Lung (tissue), 12 donors: ENCODE results near the gene SLC8A1. TPM values are rescaled to one million over a fixed set of nuclear protein-coding genes. Genes with fewer than 3 reads are reported as not detected.

Source experiments
- ATAC-seq: fragments of 200-7000 bp; cut with Tn5 transposase; one replicate; pipeline ENCODE4 v1.9.1; 2020; ENCODE audit warnings: moderate number of reproducible peaks; ENCODE audit not compliant: insufficient read depth, low FRiP score
- DNase-seq, 3 donors: peaks; one replicate each; pipeline ENCODE4 v3.0.0-alpha.2; 2013 to 2017
- H3K27ac ChIP-seq, 2 donors: one replicate each; pipeline ENCODE4 v1.5.1; 2013; ENCODE audit warnings: mild to moderate bottlenecking in 2 of 2, moderate library complexity in 2 of 2, control low read depth in 1 of 2, inconsistent platforms in 1 of 2, low read depth in 1 of 2, low read length in 1 of 2
- H3K27me3 ChIP-seq, 3 donors: one replicate each; pipeline ENCODE4 v1.5.1; 2013; ENCODE audit warnings: low read length in 2 of 3; ENCODE audit not compliant: control insufficient read depth in 3 of 3, insufficient read depth in 3 of 3
- H3K36me3 ChIP-seq, 4 donors: one replicate each; pipeline ENCODE4 v1.5.1; 2013; ENCODE audit warnings: low read length in 4 of 4, mild to moderate bottlenecking in 1 of 4, moderate library complexity in 1 of 4; ENCODE audit not compliant: control insufficient read depth in 4 of 4, insufficient read depth in 4 of 4
- H3K4me1 ChIP-seq, 5 donors: one replicate each; pipeline ENCODE4 v1.5.1; 2013; ENCODE audit warnings: low read length in 5 of 5, mild to moderate bottlenecking in 2 of 5, moderate library complexity in 1 of 5; ENCODE audit not compliant: control insufficient read depth in 5 of 5, insufficient read depth in 5 of 5
- H3K4me3 ChIP-seq: one replicate; pipeline ENCODE4 v1.5.1; 2013; ENCODE audit warnings: mild to moderate bottlenecking, control low read depth, moderate library complexity
- H3K9ac ChIP-seq, 2 donors: one replicate each; pipeline ENCODE4 v1.5.1; 2013; ENCODE audit warnings: low read length in 2 of 2, control low read depth in 1 of 2; ENCODE audit not compliant: insufficient read depth in 1 of 2
- H3K9me3 ChIP-seq, 4 donors: one replicate each; pipeline ENCODE4 v1.5.1; 2013; ENCODE audit warnings: low read length in 3 of 4, mild to moderate bottlenecking in 1 of 4, moderate library complexity in 1 of 4; ENCODE audit not compliant: control insufficient read depth in 4 of 4, insufficient read depth in 3 of 4
- CTCF ChIP-seq: IDR thresholded peaks from 2 replicates; pipeline ENCODE4 v1.5.1; 2012; ENCODE audit warnings: mild to moderate bottlenecking; ENCODE audit errors: control extremely low read depth, extremely low read depth
- WGBS, 2 donors: extraction: QIAGEN DNeasy Blood & Tissue Kit; methylation state at CpG; one replicate each; pipeline ENCODE4 v1.1.7; 2013; 5-methylcytosine and 5-hydroxymethylcytosine counted together
- polyA plus RNA-seq, 2 donors: library from polyadenylated mRNA; stranded (reverse); fragments of 200-250 nt; gene quantifications; one replicate each; pipeline ENCODE4 v1.2.1, GENCODE V29; 2013
- total RNA-seq, 2 donors: library from RNA; depleted of rRNA in 1 of 2; stranded (reverse); fragments of >200 nt in 1 of 2; gene quantifications; one replicate each; pipeline ENCODE4 v1.2.1, GENCODE V29; 2014 to 2021
- donor health status: control.
- donor health status: control.
- donor health status: Bipolar disorder and iron deficiency.
- donor health status: healthy.
- donor health status: DM: yes; HTN: yes; CAD: no.

SLC8A1 gene
- total and polyA plus RNA-seq, 4 donors = 1.2 to 34.7 (median 18.4) TPM

GRCh38 chr2:40072442-40073232 is 379.3 kb downstream of the SLC8A1 start:
- H3K36me3 ChIP-seq = no peaks in the 10 kb centered on the region
- ATAC-seq = no peak
- no peak for TF ChIP-seq CTCF
- H3K9ac ChIP-seq = no peak overlapping the region
- no peaks in the 10 kb centered on the region for H3K27me3 ChIP-seq
- no peak for DNase-seq
- WGBS, 2 donors = 88 to 97% methylated on average over 12 of the region's 12 CpGs
- no peak overlapping the region for H3K4me3 ChIP-seq
- H3K4me1 ChIP-seq = no peaks in the 10 kb centered on the region
- peaks cover 0 to 6% (median 0%) of the 10 kb centered on the region in 4 donors for H3K9me3 ChIP-seq
- H3K27ac ChIP-seq = no peak overlapping the region

- Histone ChIP-seq H3K27me3 (no peaks in the 10 kb centered on the region), H3K9ac (no peak overlapping the region), H3K4me1 (peaks cover 0 to 5% (median 0%) of the 10 kb centered on the region in 5 donors), H3K27ac (no peak overlapping the region), H3K4me3 (no peak overlapping the region), H3K36me3 (no peaks in the 10 kb centered on the region), H3K9me3 (peaks cover 0 to 7% (median 3%) of the 10 kb centered on the region in 4 donors)
- ATAC-seq (no peak), DNase-seq (no peak)
- WGBS, 2 donors = 95 to 96% methylated on average over 1 of the region's 1 CpG
- no peak for TF ChIP-seq CTCF
These were observed 389.5 kb downstream of the SLC8A1 start for GRCh38 chr2:40062381-40062780.

DNA sequence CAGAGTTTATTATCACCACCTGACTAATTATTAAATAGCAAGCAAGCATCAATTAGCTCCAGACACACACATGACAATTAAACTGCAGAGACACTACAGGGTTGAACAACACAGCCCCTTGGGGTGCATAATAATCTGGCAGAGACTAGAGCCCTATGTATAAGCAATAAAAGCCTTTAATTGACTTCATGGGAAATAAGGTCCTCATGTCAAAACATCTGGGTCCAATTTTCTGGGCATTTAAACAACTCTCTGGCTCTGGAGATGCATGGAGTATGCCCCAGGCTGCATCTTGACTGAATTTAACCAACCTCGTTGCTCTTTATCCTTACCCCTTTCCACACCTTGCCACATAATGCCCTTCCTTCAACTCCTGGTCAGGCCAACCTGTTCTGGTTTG is 402.1 kb downstream of the SLC8A1 start:
- no peaks in the 10 kb centered on the region for H3K36me3 ChIP-seq
- H3K4me1 ChIP-seq = no peaks in the 10 kb centered on the region
- DNase-seq (no peak), ATAC-seq (no peak)
- H3K27ac ChIP-seq = no peak overlapping the region
- 77 to 78% methylated on average over 1 of the region's 1 CpG for WGBS, 2 donors
- no peak for TF ChIP-seq CTCF
- H3K27me3 ChIP-seq = no peaks in the 10 kb centered on the region
- no peak overlapping the region for H3K4me3 ChIP-seq
- no peak overlapping the region for H3K9ac ChIP-seq
- H3K9me3 ChIP-seq = no peaks in the 10 kb centered on the region

- Histone ChIP-seq H3K9ac (no peak overlapping the region), H3K27ac (no peak overlapping the region), H3K9me3 (no peaks in the 10 kb centered on the region), H3K4me3 (no peak overlapping the region), H3K27me3 (no peaks in the 10 kb centered on the region), H3K4me1 (no peaks in the 10 kb centered on the region), H3K36me3 (no peaks in the 10 kb centered on the region)
- 69 to 83% methylated on average over 1 of the region's 1 CpG for WGBS, 2 donors
- no peak for DNase-seq
- ATAC-seq = no peak
- no peak for TF ChIP-seq CTCF
These were observed 403.4 kb downstream of the SLC8A1 start for GRCh38 chr2:40048506-40048905.
